SU-DHL-6 (cell line): ENCODE results near the gene HOXA3.

Experiments used
- CTCF ChIP-seq: fragments of 200-600 bp; sonication (generic); IDR thresholded peaks from one replicate; pipeline ENCODE4 v1.5.1; 2017; ENCODE audit warnings: antibody characterized with exemption, mild to moderate bottlenecking, low read length, moderate library complexity; ENCODE audit not compliant: insufficient read depth, poor library complexity, severe bottlenecking
- EZH2phosphoT487 ChIP-seq: fragments of 200-600 bp; sonication (generic), shearing (Covaris generic); conservative IDR thresholded peaks from 2 replicates; pipeline ENCODE4 v1.6.1; 2018; ENCODE audit warnings: mild to moderate bottlenecking, antibody characterized with exemption, low read length, moderate library complexity, mixed read lengths

GRCh38 chr7:27175626-27176523 is 23.5 kb upstream of the HOXA3 start:
- TF ChIP-seq CTCF (no peak), EZH2phosphoT487 (no peak)
